Fibroblast of lung (primary cell): ENCODE measurements around the gene ARHGEF10L.

ENCODE experiments used
- CTCF ChIP-seq, 2 donors: IDR thresholded peaks in 1 of 2; conservative IDR thresholded peaks in 1 of 2; 1 replicate in 1 of 2; 2 replicates in 1 of 2; pipeline ENCODE4 v1.5.1; 2011 to 2012; ENCODE audit warnings: low read length in 2 of 2, control low read depth in 1 of 2, inconsistent platforms in 1 of 2, low read depth in 1 of 2, mild to moderate bottlenecking in 1 of 2
- EZH2 ChIP-seq: IDR thresholded peaks from 2 replicates; pipeline ENCODE4 v1.5.1; 2012; ENCODE audit warnings: low read length, control low read depth, mild to moderate bottlenecking; ENCODE audit errors: missing control alignments

- TF ChIP-seq CTCF (conservative IDR thresholded peaks at IDR 0.05 in 1 of 2, IDR thresholded peaks at IDR 0.05 in 1 of 2; ENCODE audit: low read depth in 1 of 2, low read length in 2 of 2) (no peak), EZH2 (no peak)
These were observed 85.2 kb downstream of the ARHGEF10L start for GRCh38 chr1:17624611-17625233.
